ENCODE data around the gene TET1.
"Not testable (repeated sequence)": the region's sequence is repeated elsewhere in the genome, so short reads cannot be mapped to it uniquely, and the experiment has no call there.

Gene TET1

DNA sequence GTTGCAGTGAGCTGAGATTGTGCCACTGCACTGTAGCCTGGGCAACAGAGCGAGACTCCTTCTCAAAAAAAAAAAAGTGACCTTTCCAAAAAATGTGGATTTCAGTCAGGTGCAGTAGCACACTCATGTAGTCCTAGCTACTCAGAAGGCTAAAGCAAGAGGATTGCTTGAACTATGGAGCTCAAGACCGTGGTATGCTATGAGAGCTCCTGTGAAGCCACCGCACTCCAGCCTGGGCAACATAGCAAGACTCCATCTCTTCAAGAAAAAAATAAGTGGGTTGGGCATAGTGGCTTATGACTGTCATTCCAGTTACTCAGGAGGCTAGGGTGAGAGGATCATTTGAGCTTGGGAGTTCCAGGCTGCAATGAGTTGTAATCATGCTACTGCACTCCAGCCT is 51.1 kb downstream of the TET1 start:
- H3K4me3 ChIP-seq (ENCODE audit: low read depth, low read length) = no peak overlapping the region
- no peak for DNase-seq (ENCODE audit: low read depth)
- TF ChIP-seq, protein P1, sequence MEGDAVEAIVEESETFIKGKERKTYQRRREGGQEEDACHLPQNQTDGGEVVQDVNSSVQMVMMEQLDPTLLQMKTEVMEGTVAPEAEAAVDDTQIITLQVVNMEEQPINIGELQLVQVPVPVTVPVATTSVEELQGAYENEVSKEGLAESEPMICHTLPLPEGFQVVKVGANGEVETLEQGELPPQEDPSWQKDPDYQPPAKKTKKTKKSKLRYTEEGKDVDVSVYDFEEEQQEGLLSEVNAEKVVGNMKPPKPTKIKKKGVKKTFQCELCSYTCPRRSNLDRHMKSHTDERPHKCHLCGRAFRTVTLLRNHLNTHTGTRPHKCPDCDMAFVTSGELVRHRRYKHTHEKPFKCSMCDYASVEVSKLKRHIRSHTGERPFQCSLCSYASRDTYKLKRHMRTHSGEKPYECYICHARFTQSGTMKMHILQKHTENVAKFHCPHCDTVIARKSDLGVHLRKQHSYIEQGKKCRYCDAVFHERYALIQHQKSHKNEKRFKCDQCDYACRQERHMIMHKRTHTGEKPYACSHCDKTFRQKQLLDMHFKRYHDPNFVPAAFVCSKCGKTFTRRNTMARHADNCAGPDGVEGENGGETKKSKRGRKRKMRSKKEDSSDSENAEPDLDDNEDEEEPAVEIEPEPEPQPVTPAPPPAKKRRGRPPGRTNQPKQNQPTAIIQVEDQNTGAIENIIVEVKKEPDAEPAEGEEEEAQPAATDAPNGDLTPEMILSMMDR (IDR thresholded peaks at IDR 0.05; ENCODE audit: control insufficient read depth, extremely low read depth, insufficient read depth) = no peak

DNA sequence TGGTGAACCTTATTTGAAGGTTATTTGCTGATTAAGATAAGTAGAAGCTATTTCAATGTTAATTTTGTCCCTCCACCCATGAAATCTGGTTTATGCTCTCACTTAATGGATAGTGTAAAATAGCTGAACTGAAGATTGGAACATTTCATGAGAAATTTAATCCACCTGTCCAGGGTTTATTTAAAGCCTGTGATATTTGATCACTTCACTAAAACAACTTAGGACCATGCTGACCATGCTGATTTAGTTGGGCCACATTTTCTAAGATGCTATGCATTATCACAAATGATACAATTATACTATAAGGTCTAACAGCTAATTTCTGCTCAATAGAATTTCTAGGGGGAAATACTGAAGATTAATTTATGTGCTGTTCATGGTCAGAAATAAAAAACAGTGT is 53.8 kb downstream of the TET1 start:
- not testable (repeated sequence) for H3K4me3 ChIP-seq (ENCODE audit: low read depth, low read length); DNase-seq (ENCODE audit: low read depth)

DNA sequence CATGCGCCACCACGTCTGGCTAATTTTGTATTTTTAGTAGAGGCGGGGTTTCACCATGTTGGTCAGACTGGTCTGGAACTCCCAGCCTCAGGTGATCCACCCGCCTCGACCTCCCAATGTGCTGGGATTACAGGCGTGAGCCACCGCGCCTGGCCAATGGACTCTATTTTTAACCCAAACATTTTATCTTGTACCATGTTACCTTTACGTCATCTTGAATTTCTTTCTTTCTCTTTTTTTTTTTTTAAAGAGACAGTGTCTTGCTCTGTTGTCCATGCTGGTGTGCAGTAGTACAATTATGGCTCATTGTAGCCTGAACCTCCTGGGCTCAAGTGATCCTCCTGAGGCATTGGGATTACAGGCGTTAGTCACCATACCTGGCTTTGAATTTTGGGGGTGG is 57.6 kb downstream of the TET1 start:
- not testable (repeated sequence) for H3K4me3 ChIP-seq (ENCODE audit: low read depth, low read length); DNase-seq (ENCODE audit: low read depth)

DNA sequence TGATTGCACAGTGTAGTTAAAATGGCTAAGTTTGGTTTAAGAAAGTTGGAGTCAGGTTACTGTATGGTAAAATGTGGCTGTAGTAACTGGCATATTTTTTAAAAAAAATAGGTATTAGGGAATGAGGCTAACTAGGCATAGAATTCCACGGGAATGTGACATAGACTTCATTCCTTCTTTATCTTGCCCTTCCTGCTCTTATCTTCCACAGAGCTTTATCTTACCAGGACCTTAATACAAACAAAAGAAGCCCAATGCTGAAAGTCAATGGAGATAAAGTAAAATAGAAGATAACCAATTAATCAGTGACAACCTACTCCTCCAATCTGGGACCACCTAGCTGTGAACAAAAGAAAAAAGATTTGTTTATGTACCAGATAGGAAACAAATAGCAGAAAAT is 58.1 kb downstream of the TET1 start:
- TF ChIP-seq, protein P1 (IDR thresholded peaks at IDR 0.05; ENCODE audit: control insufficient read depth, extremely low read depth, insufficient read depth) = no peak
- H3K4me3 ChIP-seq (ENCODE audit: low read depth, low read length) = no peak overlapping the region
- no peak for DNase-seq (ENCODE audit: low read depth)

DNA sequence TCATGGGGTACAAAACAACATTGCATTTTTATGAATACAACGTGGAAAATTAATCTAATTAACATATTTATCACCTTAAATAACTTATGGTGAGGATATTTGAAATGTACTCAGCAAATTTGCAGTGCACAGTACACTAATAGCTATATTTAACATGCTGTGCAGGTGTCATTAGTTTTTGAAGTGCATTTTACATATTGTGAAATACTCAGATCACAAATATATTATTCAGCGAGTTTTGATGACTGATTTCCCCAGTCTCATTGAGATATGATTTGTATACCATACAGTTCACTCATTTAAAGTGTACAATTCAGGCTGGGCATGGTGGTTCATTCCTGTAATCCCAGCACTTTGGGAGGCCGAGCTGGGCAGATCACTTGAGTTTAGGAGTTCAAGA is 59.5 kb downstream of the TET1 start:
- TF ChIP-seq, protein P1 (IDR thresholded peaks at IDR 0.05; ENCODE audit: control insufficient read depth, extremely low read depth, insufficient read depth) = no peak
- no peak for DNase-seq (ENCODE audit: low read depth)
- H3K4me3 ChIP-seq (ENCODE audit: low read depth, low read length) = no peak overlapping the region

DNA sequence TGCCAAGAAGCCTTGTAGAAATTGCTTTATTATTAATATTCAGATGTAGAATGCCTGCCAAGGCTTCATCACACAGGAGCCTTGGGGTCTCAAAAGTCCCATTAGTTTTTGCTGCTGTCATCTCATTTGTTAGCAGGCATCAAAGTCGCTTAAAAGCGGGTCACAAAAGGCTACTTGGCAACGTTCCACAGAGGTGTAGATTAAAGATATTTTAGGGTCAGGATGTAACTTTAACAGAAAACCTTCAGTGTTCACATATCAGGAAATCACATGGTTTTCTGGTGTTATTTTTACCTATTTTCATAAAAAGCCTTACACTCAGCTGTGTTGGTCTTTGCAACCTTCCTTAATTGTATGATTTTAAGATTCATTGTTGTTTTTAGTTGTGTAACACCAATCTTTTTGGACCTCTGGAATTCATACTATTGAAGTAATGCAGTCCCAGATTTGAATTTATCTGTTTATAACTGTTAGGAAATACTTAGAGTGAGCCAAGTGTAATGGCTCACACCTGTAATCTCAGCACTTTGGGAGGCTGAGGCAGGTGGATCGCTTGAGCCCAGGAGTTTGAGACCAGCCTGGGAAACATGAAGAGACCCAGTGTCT is 65.3 kb downstream of the TET1 start:
- TF ChIP-seq, protein P1 (IDR thresholded peaks at IDR 0.05; ENCODE audit: control insufficient read depth, extremely low read depth, insufficient read depth) = no peak
- DNase-seq (ENCODE audit: low read depth) = no peak
- H3K4me3 ChIP-seq (ENCODE audit: low read depth, low read length) = no peak overlapping the region

DNA sequence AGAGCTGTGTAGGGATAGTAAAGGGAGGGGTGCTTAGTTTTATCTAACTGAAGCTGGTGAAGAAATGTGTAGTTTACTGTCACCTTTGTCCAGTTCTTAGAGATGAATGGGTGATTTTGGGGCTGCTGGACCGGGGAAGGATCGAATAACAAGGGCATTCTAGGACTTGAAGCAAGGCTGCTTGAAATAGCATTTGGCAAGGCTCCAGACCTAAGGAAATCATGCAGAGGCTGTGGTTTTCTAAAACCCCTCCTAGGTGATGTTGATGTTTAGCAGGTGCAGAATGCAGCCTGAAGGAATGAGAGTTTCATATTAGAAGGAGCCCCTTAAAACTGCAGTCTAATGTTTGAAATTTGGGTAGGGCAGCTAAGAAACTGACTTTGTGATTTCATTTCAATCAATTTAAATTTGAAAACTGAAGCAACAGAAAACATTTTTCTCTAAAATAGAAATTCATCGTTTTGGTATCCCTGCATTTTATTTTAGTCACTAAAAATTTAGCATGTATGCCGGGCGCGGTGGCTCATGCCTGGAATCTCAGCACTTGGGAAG is 68.5 kb downstream of the TET1 start:
- no peak overlapping the region for H3K4me3 ChIP-seq (ENCODE audit: low read depth, low read length)
- DNase-seq (ENCODE audit: low read depth) = no peak
- TF ChIP-seq, protein P1 (IDR thresholded peaks at IDR 0.05; ENCODE audit: control insufficient read depth, extremely low read depth, insufficient read depth) = no peak

DNA sequence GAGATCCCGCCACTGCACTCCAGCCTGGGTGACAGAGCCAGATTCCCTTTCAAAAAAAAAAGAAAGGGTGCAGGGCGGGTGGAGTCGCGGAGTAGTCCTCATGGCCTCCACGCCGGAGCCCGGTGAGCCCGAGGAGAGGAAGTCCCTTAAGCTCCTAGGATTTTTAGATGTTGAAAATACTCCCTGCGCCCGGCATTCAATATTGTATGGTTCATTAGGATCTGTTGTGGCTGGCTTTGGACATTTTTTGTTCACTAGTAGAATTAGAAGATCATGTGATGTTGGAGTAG is 72.1 kb downstream of the TET1 start:
- not testable (repeated sequence) for H3K4me3 ChIP-seq (ENCODE audit: low read depth, low read length); DNase-seq (ENCODE audit: low read depth)

DNA sequence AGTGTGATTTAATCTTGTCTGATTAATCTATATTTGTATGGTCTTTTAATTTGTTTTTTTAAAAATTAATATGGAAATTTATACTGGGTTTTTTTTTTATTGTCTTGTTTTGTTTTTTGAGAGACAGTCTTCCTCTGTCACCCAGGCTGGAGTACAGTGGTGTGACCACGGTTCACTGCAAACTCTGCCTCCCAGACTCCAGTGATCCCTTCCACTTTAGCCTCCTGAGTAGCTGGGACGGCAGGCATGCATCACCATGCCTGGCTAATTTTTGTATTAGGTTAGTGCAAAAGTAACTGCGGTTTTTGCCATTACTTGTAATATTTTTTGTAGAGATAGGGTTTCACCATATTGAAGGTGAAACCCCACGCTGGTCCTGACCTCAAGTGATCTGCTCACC is 73.1 kb downstream of the TET1 start:
- DNase-seq (ENCODE audit: low read depth) = no peak
- no peak overlapping the region for H3K4me3 ChIP-seq (ENCODE audit: low read depth, low read length)
- TF ChIP-seq, protein P1 (IDR thresholded peaks at IDR 0.05; ENCODE audit: control insufficient read depth, extremely low read depth, insufficient read depth) = no peak
